ENCODE results near the gene PDGFRA. TPM values are rescaled to one million over a fixed set of nuclear protein-coding genes. Genes with fewer than 3 reads are reported as not detected.

Gene PDGFRA
- total RNA-seq, 1 experiment from 2014 or later = 6.8 TPM

- Histone ChIP-seq H4K20me1 (ENCODE audit: control insufficient read depth, insufficient read depth, insufficient read length) (no peaks in the 10 kb centered on the region), H4K91ac (ENCODE audit: insufficient read length, low read depth, low read length) (no peak overlapping the region), H3K4ac (ENCODE audit: low read depth, low read length) (no peak overlapping the region), H3K23ac (ENCODE audit: insufficient read length, low read depth, low read length) (no peak overlapping the region), H3T11ph (ENCODE audit: low read length) (no peak overlapping the region), H3K9ac (ENCODE audit: extremely low read depth, insufficient read length, low read length) (no peak overlapping the region), H3K79me2 (ENCODE audit: insufficient read depth, low read length) (no peaks in the 10 kb centered on the region), H3K27me3 (ENCODE audit: insufficient read depth, low read length) (no peaks in the 10 kb centered on the region), H2BK20ac (ENCODE audit: low read depth, low read length, poor library complexity, severe bottlenecking) (no peak overlapping the region), H3K4me1 (ENCODE audit: insufficient read depth, low read length) (no peaks in the 10 kb centered on the region), H3K79me1 (ENCODE audit: insufficient read depth, low read depth, low read length, poor library complexity, severe bottlenecking) (no peaks in the 10 kb centered on the region), H2BK12ac (ENCODE audit: insufficient read length, low read depth, low read length) (no peak overlapping the region), H2BK15ac (ENCODE audit: low read depth, low read length) (no peak overlapping the region), H3K23me2 (ENCODE audit: insufficient read length, low read depth, low read length, poor library complexity, severe bottlenecking) (no peaks in the 10 kb centered on the region), H3K56ac (ENCODE audit: insufficient read length, low read depth, low read length) (no peak overlapping the region), H4K8ac (replicated peaks; ENCODE audit: insufficient read length, low read depth, low read length) (no peak overlapping the region), H4K5ac (ENCODE audit: insufficient read length, low read depth, low read length) (no peak overlapping the region), H2AK5ac (ENCODE audit: insufficient read length, low read length) (no peak overlapping the region), H3K14ac (ENCODE audit: insufficient read depth, low read length) (no peak overlapping the region), H3K27ac (ENCODE audit: insufficient read length, low read depth, low read length) (no peak overlapping the region), H2AFZ (ENCODE audit: low read length) (no peak overlapping the region), H2BK5ac (ENCODE audit: insufficient read length, low read length) (no peak overlapping the region), H3K4me2 (ENCODE audit: insufficient read depth, insufficient read length, low read length) (no peak overlapping the region), H2BK120ac (ENCODE audit: low read depth, low read length, poor library complexity, severe bottlenecking) (no peak overlapping the region), H3K9me3 (ENCODE audit: control insufficient read depth, low read depth, low read length) (no peaks in the 10 kb centered on the region), H3K18ac (ENCODE audit: insufficient read length, low read depth, low read length) (no peak overlapping the region)
- TF ChIP-seq, protein P1, sequence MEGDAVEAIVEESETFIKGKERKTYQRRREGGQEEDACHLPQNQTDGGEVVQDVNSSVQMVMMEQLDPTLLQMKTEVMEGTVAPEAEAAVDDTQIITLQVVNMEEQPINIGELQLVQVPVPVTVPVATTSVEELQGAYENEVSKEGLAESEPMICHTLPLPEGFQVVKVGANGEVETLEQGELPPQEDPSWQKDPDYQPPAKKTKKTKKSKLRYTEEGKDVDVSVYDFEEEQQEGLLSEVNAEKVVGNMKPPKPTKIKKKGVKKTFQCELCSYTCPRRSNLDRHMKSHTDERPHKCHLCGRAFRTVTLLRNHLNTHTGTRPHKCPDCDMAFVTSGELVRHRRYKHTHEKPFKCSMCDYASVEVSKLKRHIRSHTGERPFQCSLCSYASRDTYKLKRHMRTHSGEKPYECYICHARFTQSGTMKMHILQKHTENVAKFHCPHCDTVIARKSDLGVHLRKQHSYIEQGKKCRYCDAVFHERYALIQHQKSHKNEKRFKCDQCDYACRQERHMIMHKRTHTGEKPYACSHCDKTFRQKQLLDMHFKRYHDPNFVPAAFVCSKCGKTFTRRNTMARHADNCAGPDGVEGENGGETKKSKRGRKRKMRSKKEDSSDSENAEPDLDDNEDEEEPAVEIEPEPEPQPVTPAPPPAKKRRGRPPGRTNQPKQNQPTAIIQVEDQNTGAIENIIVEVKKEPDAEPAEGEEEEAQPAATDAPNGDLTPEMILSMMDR (conservative IDR thresholded peaks at IDR 0.05) = no peak
- Mint-ChIP-seq H3K4me3 (no peak overlapping the region), H3K27me3 (ENCODE audit: low read depth) (no peaks in the 10 kb centered on the region; the same call in 1 of the 2 replicates), H3K27ac (no peak overlapping the region), H3K9me3 (no peaks in the 10 kb centered on the region), H3K4me1 (peaks cover 0 to 3% of the 10 kb centered on the region in 2 experiments; a peak in 2 of 4 replicates), H3K36me3 (ENCODE audit: insufficient read depth in 1 of 3, low read depth in 3 of 3) (no peaks in the 10 kb centered on the region)
- DNase-seq = no peak
- no CpG with 5 or more reads among the region's 4 CpGs for WGBS (ENCODE audit: extremely low coverage, insufficient read length, low lambda C conversion rate)
Measured at GRCh38 chr4:54332542-54332941, 103.4 kb downstream of the PDGFRA start.
